K562 (cell line): Measurements from ENCODE around the gene PIP5KL1. TPM values are rescaled to one million over a fixed set of nuclear protein-coding genes. Genes with fewer than 3 reads are reported as not detected.

Source experiments
- CC2D1A ChIP-seq: fragments of 450-650 bp; IDR thresholded peaks from 2 replicates; pipeline ENCODE4 v1.6.1; 2017; ENCODE audit warnings: mild to moderate bottlenecking
- KLF13 ChIP-seq: fragments of 450-650 bp; IDR thresholded peaks from 2 replicates; pipeline ENCODE4 v1.6.1; 2016; ENCODE audit warnings: missing genetic modification characterization, low read depth, mild to moderate bottlenecking, missing compliant biosample characterization, moderate library complexity, borderline replicate concordance
- MAZ ChIP-seq, 2 experiments: fragments of 450-650 bp in 1 of 2; sonication (generic) in 1 of 2; formaldehyde crosslinking; IDR thresholded peaks in 1 of 2; conservative IDR thresholded peaks in 1 of 2; 2 replicates each; pipeline versions ENCODE4 v1.4.0 to v1.5.0; 2020; ENCODE audit warnings: mild to moderate bottlenecking in 1 of 2, missing genetic modification reagents in 1 of 2
- PCBP1 ChIP-seq: fragments of 200-400 bp; formaldehyde crosslinking; IDR thresholded peaks from 2 replicates; pipeline ENCODE4 v1.6.1; 2018; ENCODE audit warnings: mild to moderate bottlenecking, low read depth, low read length; ENCODE audit not compliant: poor library complexity, severe bottlenecking
- POLR2AphosphoS5 ChIP-seq: IDR thresholded peaks from 2 replicates; pipeline ENCODE4 v1.6.1; 2011; ENCODE audit warnings: mild to moderate bottlenecking, low read depth, low read length, moderate library complexity; ENCODE audit not compliant: control insufficient read depth, insufficient read depth
- RBM22 ChIP-seq: fragments of 200-400 bp; formaldehyde crosslinking; IDR thresholded peaks from 2 replicates; pipeline ENCODE4 v1.6.1; 2018; ENCODE audit warnings: low read length, low read depth; ENCODE audit not compliant: poor library complexity, severe bottlenecking
- RBM34 ChIP-seq: fragments of 200-400 bp; formaldehyde crosslinking; IDR thresholded peaks from 2 replicates; pipeline ENCODE4 v1.6.1; 2018; ENCODE audit warnings: low read length, borderline replicate concordance; ENCODE audit not compliant: insufficient read depth
- RERE ChIP-seq: sonication (generic); formaldehyde crosslinking; IDR thresholded peaks from 2 replicates; pipeline ENCODE4 v1.8.0; 2023; ENCODE audit warnings: missing genetic modification reagents, mild to moderate bottlenecking, borderline replicate concordance
- SIN3A ChIP-seq, 2 experiments: fragments of 150-350 bp in 1 of 2; IDR thresholded peaks; 2 replicates each; pipeline ENCODE4 v1.6.1; 2011 to 2016; ENCODE audit warnings: borderline replicate concordance in 2 of 2, low read depth in 2 of 2, low read length in 2 of 2, mild to moderate bottlenecking in 2 of 2, moderate library complexity in 2 of 2; ENCODE audit not compliant: control insufficient read depth in 1 of 2
- TEAD1 ChIP-seq, 2 experiments: fragments of 450-650 bp in 1 of 2; sonication (generic) in 1 of 2; formaldehyde crosslinking; IDR thresholded peaks; 2 replicates each; pipeline versions ENCODE4 v1.4.0 to v1.8.0; 2020 to 2022; ENCODE audit warnings: mild to moderate bottlenecking in 2 of 2, missing genetic modification reagents in 1 of 2
- U2AF1 ChIP-seq: fragments of 200-400 bp; formaldehyde crosslinking; optimal IDR thresholded peaks from 2 replicates; pipeline ENCODE3; 2017; ENCODE audit warnings: mild to moderate bottlenecking, low read depth, low read length, moderate library complexity
- ZBTB7A ChIP-seq: IDR thresholded peaks from 2 replicates; pipeline ENCODE4 v1.6.1; 2011; ENCODE audit warnings: low read depth, mild to moderate bottlenecking, low read length, moderate library complexity, borderline replicate concordance; ENCODE audit not compliant: control insufficient read depth
- polyA plus RNA-seq, 8 experiments: library from polyadenylated mRNA; depleted of rRNA in 4 of 8; stranded (reverse) in 5 of 8; unstranded in 3 of 8; fragments of >200 nt; fragmentation: Nextera tagmentation in 2 of 8; fragmentation: Illumina TruSeq in 1 of 8; extraction: Ambion mirVana in 2 of 8; extraction: Trizol in 1 of 8; gene quantifications; 2 replicates each; pipeline versions ENCODE4 v1.2.1 to v1.2.3, GENCODE V29; 2011 to 2014; ENCODE audit warnings: inconsistent platforms in 1 of 8, missing spikeins in 1 of 8
- total RNA-seq, 7 experiments: library from RNA; depleted of rRNA in 6 of 7; stranded (reverse); fragments of >200 nt in 6 of 7; fragmentation: Illumina TruSeq in 2 of 7; extraction: Trizol in 2 of 7; gene quantifications; 2 replicates each; pipeline versions ENCODE4 v1.2.1 to v1.2.3, GENCODE V29; 2011 to 2021; ENCODE audit warnings: low replicate concordance in 1 of 7
- TF ChIP-seq, protein P1 (sequence below): sonication (generic); formaldehyde crosslinking; IDR thresholded peaks from 2 replicates; pipeline ENCODE4 v1.4.0; 2020; ENCODE audit warnings: mild to moderate bottlenecking, missing genetic modification reagents
- TF ChIP-seq, protein P2 (sequence below), 2 experiments: IDR thresholded peaks; 2 replicates each; pipeline ENCODE4 v1.6.1; 2011; ENCODE audit warnings: borderline replicate concordance in 1 of 2, control low read depth in 1 of 2, low read depth in 1 of 2, low read length in 1 of 2, mild to moderate bottlenecking in 1 of 2, mixed read lengths in 1 of 2, moderate library complexity in 1 of 2; ENCODE audit not compliant: insufficient read depth in 1 of 2, insufficient read length in 1 of 2, poor library complexity in 1 of 2, severe bottlenecking in 1 of 2; ENCODE audit errors: extremely low read depth in 1 of 2

The PIP5KL1 gene
- total and polyA plus RNA-seq, 9 of the 15 experiments (the other 6 are each of a cell fraction or from before 2014, with no cell fraction given), result 0.18 to 4.8 (median 1.2) TPM

DNA sequence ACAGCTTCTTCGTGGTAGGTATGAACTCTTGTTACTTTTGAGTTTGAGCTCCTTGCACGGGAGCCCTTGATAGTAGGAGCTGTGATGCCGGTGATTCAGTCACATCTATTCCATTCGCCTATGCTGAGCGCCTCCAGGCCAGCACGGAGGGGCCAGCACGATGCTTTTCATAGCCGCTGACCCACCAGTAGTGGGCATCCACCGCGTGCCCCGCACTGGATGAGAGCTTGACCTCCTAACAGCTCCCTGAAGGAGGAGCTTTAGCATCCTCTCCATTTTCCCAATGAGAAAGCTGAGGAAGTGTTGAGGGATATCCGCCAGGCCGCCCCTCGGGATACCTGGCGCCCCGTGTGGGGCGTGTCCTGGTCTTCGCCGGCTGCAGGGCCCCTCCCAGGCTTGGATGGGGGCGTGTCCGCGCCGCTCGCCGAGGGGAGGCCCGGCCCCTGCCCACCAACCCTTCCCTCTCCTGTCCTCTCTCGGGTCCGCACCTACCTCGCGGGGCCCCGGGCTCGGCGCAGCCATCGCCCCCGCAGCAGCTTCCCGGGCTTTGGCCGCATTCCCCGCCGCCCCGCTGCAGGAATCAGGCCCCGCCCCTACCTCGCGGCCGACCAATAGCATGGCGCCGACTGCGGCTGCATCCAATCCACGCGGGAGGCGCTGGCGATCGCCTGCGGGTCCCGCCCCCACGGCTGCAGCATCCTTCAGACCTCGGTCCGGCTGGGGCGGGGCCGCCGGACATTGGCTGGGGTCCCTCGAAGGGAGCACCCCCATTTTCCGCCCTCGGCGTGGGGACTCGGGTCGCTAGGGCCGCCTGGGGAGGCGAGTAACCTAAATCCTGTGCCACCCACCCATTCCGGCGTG, at the start of gene PIP5KL1 (continued):
- TF ChIP-seq MAZ (CRISPR knock-in tag; conservative IDR thresholded peaks at IDR 0.05 in 1 of 2, IDR thresholded peaks at IDR 0.05 in 1 of 2), result peak; percentile 55 to 69; a peak in 2 of 4 replicates
- TF ChIP-seq, protein P1, sequence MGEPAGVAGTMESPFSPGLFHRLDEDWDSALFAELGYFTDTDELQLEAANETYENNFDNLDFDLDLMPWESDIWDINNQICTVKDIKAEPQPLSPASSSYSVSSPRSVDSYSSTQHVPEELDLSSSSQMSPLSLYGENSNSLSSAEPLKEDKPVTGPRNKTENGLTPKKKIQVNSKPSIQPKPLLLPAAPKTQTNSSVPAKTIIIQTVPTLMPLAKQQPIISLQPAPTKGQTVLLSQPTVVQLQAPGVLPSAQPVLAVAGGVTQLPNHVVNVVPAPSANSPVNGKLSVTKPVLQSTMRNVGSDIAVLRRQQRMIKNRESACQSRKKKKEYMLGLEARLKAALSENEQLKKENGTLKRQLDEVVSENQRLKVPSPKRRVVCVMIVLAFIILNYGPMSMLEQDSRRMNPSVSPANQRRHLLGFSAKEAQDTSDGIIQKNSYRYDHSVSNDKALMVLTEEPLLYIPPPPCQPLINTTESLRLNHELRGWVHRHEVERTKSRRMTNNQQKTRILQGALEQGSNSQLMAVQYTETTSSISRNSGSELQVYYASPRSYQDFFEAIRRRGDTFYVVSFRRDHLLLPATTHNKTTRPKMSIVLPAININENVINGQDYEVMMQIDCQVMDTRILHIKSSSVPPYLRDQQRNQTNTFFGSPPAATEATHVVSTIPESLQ (CRISPR knock-in tag), result 0 out of 2 replicates have a peak, but pooled peaks have one; percentile 60
- TF ChIP-seq RBM22, result peak; percentile 83
- TF ChIP-seq ZBTB7A, result peak; percentile 66; the same call in 1 of the 2 replicates
- TF ChIP-seq CC2D1A, result peak; percentile 99
- TF ChIP-seq RBM34, result 0 out of 2 replicates have a peak, but pooled peaks have one; percentile 88
- peak; percentile 36; the same call in 1 of the 2 replicates for TF ChIP-seq POLR2AphosphoS5
- peak; percentile 76 for TF ChIP-seq PCBP1
- TF ChIP-seq SIN3A (IDR thresholded peaks at IDR 0.05; ENCODE audit: borderline replicate concordance in 2 of 2, control insufficient read depth in 1 of 2, low read depth in 2 of 2, low read length in 2 of 2), result 0 out of 4 replicates have a peak, but pooled peaks of 1 of the 2 experiments have one; percentile 24
- TF ChIP-seq U2AF1, result peak; percentile 58
- TF ChIP-seq, protein P2, sequence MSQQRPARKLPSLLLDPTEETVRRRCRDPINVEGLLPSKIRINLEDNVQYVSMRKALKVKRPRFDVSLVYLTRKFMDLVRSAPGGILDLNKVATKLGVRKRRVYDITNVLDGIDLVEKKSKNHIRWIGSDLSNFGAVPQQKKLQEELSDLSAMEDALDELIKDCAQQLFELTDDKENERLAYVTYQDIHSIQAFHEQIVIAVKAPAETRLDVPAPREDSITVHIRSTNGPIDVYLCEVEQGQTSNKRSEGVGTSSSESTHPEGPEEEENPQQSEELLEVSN (IDR thresholded peaks at IDR 0.05; ENCODE audit: borderline replicate concordance in 1 of 2, extremely low read depth in 1 of 2, insufficient read depth in 1 of 2, insufficient read length in 1 of 2, low read depth in 1 of 2, low read length in 1 of 2, poor library complexity in 1 of 2, severe bottlenecking in 1 of 2), result peak in 1 of 2 experiments; percentile 67
- TF ChIP-seq RERE, result 0 out of 2 replicates have a peak, but pooled peaks have one; percentile 7
- peak; percentile 73; the same call in 1 of the 2 replicates for TF ChIP-seq KLF13 (tag)
- peak in 1 of 2 experiments; percentile 70; a peak in 1 of 4 replicates for TF ChIP-seq TEAD1 (CRISPR knock-in tag; IDR thresholded peaks at IDR 0.05)
